HG03108 (cell line): ENCODE results near the gene CAV1.

Source experiments
- ATAC-seq: cut with Tn5 transposase; IDR thresholded peaks from one replicate; pipeline ENCODE4 v1.9.1; 2021; ENCODE audit warnings: moderate library complexity; ENCODE audit not compliant: unreplicated experiment

CAV1 gene

DNA sequence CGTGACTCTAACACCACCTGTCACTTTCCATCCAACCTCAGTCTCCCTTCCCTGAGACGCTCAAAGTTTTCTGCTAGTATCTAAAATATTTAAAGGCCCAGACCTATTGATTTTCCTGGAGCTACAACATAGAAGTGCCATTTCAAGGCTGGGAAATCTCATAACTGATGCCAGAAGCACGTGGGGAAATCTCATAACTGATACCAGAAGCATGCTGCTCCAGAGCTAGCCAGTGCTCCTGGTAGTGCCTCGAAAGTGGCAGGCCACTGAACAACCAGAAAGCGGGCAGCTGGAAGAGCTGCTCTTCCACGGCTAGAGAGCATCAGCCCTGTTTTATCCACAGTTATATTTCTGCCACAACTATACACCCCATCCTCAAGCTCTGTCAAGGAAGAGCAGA is 72.5 kb downstream of the CAV1 start:
- ATAC-seq: no peak

GRCh38 chr7:116598278-116598677 is 73.4 kb downstream of the CAV1 start:
- no peak for ATAC-seq

DNA sequence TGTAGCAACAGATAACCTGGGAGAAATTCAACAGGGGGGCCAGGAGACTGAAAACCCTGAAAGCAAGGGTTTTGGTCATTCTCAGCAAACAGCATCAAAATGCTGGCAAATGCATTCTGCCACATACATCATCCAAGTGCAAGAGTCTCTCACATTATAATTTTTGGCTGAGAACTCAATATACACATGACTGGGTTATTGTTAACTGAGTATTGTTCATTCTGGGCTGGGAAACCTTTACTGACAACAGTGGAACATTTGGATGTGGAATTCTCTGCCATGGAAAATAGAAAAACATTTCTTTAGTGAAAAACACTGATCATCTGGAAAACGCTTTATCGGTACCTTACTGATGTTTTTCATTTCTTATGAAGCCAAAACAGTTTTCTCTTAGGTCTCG is 74.0 kb downstream of the CAV1 start:
- no peak for ATAC-seq

DNA sequence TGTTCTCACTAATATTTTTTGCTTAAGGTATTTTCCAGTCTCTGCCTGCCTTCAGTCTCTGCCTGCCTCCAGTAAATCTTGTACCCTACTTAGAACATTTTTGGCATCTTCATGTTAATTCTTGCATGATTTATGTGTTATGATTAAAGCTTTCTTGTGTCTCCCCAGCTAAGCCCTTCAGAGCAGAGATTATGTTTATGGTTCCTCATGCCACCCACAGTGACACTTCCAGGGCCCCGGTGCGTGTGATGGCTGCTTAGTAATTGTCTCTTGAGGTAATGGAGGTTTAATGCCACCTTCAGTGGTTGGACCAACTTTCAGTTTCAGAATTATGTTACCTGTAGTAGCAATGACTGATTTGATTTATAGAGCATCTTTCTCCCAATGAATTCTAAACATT is 76.6 kb downstream of the CAV1 start:
- ATAC-seq: no peak

- no peak for ATAC-seq
Measured at GRCh38 chr7:116607299-116607698, 82.5 kb downstream of the CAV1 start.

- no peak for ATAC-seq
Measured at GRCh38 chr7:116610210-116610609, 85.4 kb downstream of the CAV1 start.

GRCh38 chr7:116610721-116611120 is 85.9 kb downstream of the CAV1 start:
- ATAC-seq: no peak
